OCI-LY3 (cell line): ENCODE results near the gene NAA40.

Experiments used
- H2AFZ ChIP-seq: fragments of 200-600, 300-600 bp; shearing (Covaris generic); 2 replicates; pipeline ENCODE4 v1.6.0; 2014; ENCODE audit warnings: antibody characterized with exemption, low read depth, low read length
- H3K27ac ChIP-seq: fragments of 200-600, 300-600 bp; sonication (generic); 2 replicates; pipeline ENCODE4 v1.5.1; 2014; ENCODE audit warnings: mild to moderate bottlenecking, low read length, moderate library complexity, mixed read lengths
- H3K27me3 ChIP-seq: fragments of 200-600, 300-600 bp; sonication (generic); 2 replicates; pipeline ENCODE4 v1.6.1; 2014; ENCODE audit warnings: low read depth, low read length, mixed read lengths
- H3K36me3 ChIP-seq: fragments of 200-600, 300-600 bp; sonication (generic); replicated peaks from 2 replicates; pipeline ENCODE3; 2014; ENCODE audit warnings: low read depth, low read length, mixed read lengths
- H3K4me1 ChIP-seq: fragments of 300-600, 200-600 bp; sonication (generic); 2 replicates; pipeline ENCODE4 v1.6.1; 2014; ENCODE audit warnings: low read length, mixed read lengths
- H3K4me2 ChIP-seq: fragments of 200-600, 300-600 bp; sonication (generic); 2 replicates; pipeline ENCODE4 v1.6.1; 2014; ENCODE audit warnings: low read length, mixed read lengths
- H3K4me3 ChIP-seq: fragments of 300-600, 200-600 bp; sonication (generic); 2 replicates; pipeline ENCODE4 v1.5.1; 2014; ENCODE audit warnings: antibody characterized with exemption, mild to moderate bottlenecking, low read length, moderate library complexity
- H3K79me2 ChIP-seq: fragments of 300-600, 200-600 bp; shearing (Covaris generic); 2 replicates; pipeline ENCODE4 v1.6.1; 2014; ENCODE audit warnings: mild to moderate bottlenecking, low read length, mixed read lengths
- H3K9ac ChIP-seq: fragments of 300-600, 200-600 bp; shearing (Covaris generic); 2 replicates; pipeline ENCODE4 v1.6.0; 2014; ENCODE audit warnings: mild to moderate bottlenecking, low read length, moderate library complexity
- H3K9me3 ChIP-seq: fragments of 200-600, 300-600 bp; shearing (Covaris generic); 2 replicates; pipeline ENCODE4 v1.6.1; 2014; ENCODE audit warnings: low read length, mixed read lengths; ENCODE audit not compliant: insufficient read depth
- H4K20me1 ChIP-seq: fragments of 200-600, 300-600 bp; sonication (generic); 2 replicates; pipeline ENCODE4 v1.6.1; 2016; ENCODE audit warnings: low read length, mixed read lengths; ENCODE audit not compliant: insufficient read depth
- EZH2phosphoT487 ChIP-seq: fragments of 200-600 bp; shearing (Covaris generic); IDR thresholded peaks from 2 replicates; pipeline ENCODE4 v1.6.1; 2018; ENCODE audit warnings: antibody characterized with exemption, mixed run types, low read depth
- TF ChIP-seq, protein P1 (sequence below): fragments of 200-600, 300-600 bp; sonication (generic); IDR thresholded peaks from 2 replicates; pipeline ENCODE4 v1.5.1; 2014; ENCODE audit warnings: antibody characterized with exemption, low read length, low read depth

Gene NAA40

DNA sequence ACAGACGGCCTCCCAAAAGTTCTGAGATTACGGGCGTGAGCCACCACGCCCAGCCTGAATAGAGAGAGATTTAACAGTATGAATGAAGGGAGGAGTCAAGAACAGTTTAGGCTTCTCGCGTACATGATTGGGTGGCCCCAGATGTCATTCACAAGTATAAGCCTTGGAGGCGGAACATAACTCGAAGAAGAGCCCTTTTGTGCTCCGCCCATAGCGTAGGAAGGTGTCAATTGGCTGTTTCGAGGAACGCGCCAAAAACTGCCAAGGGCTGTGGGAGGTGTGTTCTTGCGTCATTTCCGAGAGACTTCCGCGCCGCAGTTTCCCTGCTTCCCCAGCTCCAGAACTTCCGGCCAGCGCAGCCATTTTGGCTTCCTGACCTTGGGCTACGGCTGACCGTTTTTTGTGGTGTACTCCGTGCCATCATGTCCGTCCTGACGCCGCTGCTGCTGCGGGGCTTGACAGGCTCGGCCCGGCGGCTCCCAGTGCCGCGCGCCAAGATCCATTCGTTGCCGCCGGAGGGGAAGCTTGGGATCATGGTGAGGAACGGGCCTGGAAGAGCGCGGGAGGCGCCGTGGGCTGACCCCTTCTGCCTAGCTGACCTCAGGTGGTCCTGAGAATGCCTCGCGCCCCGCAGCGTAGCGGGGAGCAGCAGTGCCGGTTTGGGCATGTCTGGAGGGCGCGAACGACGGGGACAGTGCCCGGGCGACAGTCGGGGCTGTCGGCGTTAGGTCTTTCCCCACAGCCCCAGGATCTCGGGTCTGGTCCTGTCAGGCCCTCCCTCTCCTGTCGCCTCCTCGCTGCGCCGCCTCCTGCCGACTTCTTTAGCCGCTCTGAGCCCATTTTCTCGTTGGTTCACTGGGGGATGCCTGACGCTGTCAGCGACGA is 35.7 kb downstream of the NAA40 start, which contains the start of gene COX8A:
Gene COX8A, plus strand, starts transcription at position 362 of the 885 bp plus-strand sequence. Its CDS starts 61 bp downstream, at position 423.
- H3K36me3 ChIP-seq, result peaks cover 18% of the 10 kb centered on the region
- H3K9ac ChIP-seq, result peak within 1 kb of the TSS; percentile 89
- H3K79me2 ChIP-seq, result peaks cover 49% of the 10 kb centered on the region
- H3K27ac ChIP-seq, result peak within 1 kb of the TSS; percentile 66
- no peaks in the 10 kb centered on the region for H4K20me1 ChIP-seq
- TF ChIP-seq EZH2phosphoT487, result no peak
- TF ChIP-seq, protein P1, sequence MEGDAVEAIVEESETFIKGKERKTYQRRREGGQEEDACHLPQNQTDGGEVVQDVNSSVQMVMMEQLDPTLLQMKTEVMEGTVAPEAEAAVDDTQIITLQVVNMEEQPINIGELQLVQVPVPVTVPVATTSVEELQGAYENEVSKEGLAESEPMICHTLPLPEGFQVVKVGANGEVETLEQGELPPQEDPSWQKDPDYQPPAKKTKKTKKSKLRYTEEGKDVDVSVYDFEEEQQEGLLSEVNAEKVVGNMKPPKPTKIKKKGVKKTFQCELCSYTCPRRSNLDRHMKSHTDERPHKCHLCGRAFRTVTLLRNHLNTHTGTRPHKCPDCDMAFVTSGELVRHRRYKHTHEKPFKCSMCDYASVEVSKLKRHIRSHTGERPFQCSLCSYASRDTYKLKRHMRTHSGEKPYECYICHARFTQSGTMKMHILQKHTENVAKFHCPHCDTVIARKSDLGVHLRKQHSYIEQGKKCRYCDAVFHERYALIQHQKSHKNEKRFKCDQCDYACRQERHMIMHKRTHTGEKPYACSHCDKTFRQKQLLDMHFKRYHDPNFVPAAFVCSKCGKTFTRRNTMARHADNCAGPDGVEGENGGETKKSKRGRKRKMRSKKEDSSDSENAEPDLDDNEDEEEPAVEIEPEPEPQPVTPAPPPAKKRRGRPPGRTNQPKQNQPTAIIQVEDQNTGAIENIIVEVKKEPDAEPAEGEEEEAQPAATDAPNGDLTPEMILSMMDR, result no peak
- H3K9me3 ChIP-seq, result no peaks in the 10 kb centered on the region
- H3K27me3 ChIP-seq, result no peaks in the 10 kb centered on the region
- H3K4me2 ChIP-seq, result peak within 1 kb of the TSS; percentile 38
- peak within 1 kb of the TSS; percentile 82 for H3K4me3 ChIP-seq
- peaks cover 13% of the 10 kb centered on the region for H3K4me1 ChIP-seq
- H2AFZ ChIP-seq, result peak within 1 kb of the TSS; percentile 25; the same call in 1 of the 2 replicates

DNA sequence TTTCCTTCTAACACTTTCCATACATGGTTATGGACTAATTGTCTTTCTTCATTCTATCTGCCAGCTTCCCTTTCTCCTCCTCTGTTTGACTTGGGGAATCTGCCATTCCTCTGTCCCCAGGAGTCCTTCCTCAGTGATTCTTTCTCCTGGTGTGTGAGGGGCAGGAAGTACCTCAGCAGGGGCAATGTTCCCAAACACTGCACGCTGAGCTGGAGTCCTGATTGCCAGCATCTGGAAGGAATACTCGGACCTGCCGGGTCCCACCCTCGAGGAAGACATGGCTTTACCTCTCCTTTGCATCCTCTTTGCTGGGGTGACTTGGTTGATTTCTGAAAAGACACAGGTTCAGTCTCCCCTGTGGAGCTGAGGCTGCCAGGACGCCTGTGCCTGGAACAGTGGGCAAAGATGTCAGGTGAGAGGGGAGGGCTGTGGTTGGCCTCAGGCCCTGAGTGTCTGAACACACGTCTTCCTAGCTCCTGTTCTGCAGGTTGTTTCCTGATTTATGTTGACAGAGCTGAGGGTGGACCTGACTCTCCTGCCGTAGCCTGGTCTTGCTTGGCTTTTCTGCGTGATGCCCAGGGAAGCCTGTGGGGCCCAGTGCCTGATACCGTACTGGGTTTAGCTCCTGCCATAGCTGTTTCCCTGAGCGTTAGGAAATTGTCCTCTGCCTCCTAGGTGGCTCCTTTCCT is 39.9 kb downstream of the NAA40 start:
- H3K4me1 ChIP-seq, result peaks cover 9% of the 10 kb centered on the region
- H3K27me3 ChIP-seq, result no peaks in the 10 kb centered on the region
- no peaks in the 10 kb centered on the region for H3K9me3 ChIP-seq
- no peak overlapping the region for H3K27ac ChIP-seq
- peaks cover 57% of the 10 kb centered on the region for H3K79me2 ChIP-seq
- no peak overlapping the region for H3K9ac ChIP-seq
- H2AFZ ChIP-seq, result no peak overlapping the region
- no peak overlapping the region for H3K4me2 ChIP-seq
- no peak for TF ChIP-seq EZH2phosphoT487
- TF ChIP-seq, protein P1, result no peak
- peaks cover 22% of the 10 kb centered on the region for H3K36me3 ChIP-seq
- H3K4me3 ChIP-seq, result no peak overlapping the region
- H4K20me1 ChIP-seq, result no peaks in the 10 kb centered on the region

- no peak overlapping the region for H3K27ac ChIP-seq
- no peak overlapping the region for H3K4me3 ChIP-seq
- H4K20me1 ChIP-seq, result no peaks in the 10 kb centered on the region
- no peak overlapping the region for H3K4me2 ChIP-seq
- H3K9me3 ChIP-seq, result no peaks in the 10 kb centered on the region
- TF ChIP-seq EZH2phosphoT487, result no peak
- TF ChIP-seq, protein P1, result no peak
- no peaks in the 10 kb centered on the region for H3K27me3 ChIP-seq
- peaks cover 22% of the 10 kb centered on the region for H3K36me3 ChIP-seq
- H3K79me2 ChIP-seq, result peaks cover 56% of the 10 kb centered on the region
- H3K9ac ChIP-seq, result no peak overlapping the region
- H3K4me1 ChIP-seq, result peaks cover 9% of the 10 kb centered on the region
- no peak overlapping the region for H2AFZ ChIP-seq
Observed at GRCh38 chr11:63979426-63979825, 40.6 kb downstream of the NAA40 start.

DNA sequence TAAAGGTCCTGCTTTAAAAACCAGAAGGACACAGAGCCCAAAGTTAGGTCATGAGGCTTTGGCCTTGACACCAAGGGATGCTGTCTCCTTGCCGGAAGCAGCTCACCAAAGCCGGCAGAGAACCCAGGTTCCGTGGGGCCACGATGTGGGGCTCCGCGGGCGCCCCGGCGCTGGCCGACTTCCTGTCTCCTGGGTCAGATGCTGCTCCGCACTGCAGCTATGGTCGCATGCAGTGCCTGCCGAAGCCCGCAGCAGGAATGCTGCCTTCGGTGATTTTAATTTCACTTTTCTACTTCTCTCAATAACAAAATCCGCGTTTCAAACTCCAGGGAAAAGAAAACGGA is 47.0 kb downstream of the NAA40 start:
- Histone ChIP-seq H3K27me3 (no peaks in the 10 kb centered on the region), H3K9me3 (no peaks in the 10 kb centered on the region), H2AFZ (peak overlapping the region; percentile 92), H3K4me3 (peak overlapping the region; percentile 86), H3K4me2 (peak overlapping the region; percentile 95), H4K20me1 (peaks cover 15% of the 10 kb centered on the region), H3K27ac (peak overlapping the region; percentile 71), H3K4me1 (peaks cover 18% of the 10 kb centered on the region), H3K9ac (peak overlapping the region; percentile 85), H3K79me2 (peaks cover 43% of the 10 kb centered on the region), H3K36me3 (peaks cover 15% of the 10 kb centered on the region)
- no peak for TF ChIP-seq EZH2phosphoT487
- TF ChIP-seq, protein P1, result no peak
